Measurements from ENCODE around the gene DCLRE1C.
"Not testable (repeated sequence)": the region's sequence is repeated elsewhere in the genome, so short reads cannot be mapped to it uniquely, and the experiment has no call there.

Gene DCLRE1C

GRCh38 chr10:14945108-14945507 is 8.8 kb downstream of the DCLRE1C start:
- DNase-seq (ENCODE audit: low spot score), result no peak

- DNase-seq (ENCODE audit: low spot score), result not testable (repeated sequence)
Observed at GRCh38 chr10:14942950-14943338, 11.0 kb downstream of the DCLRE1C start.

- DNase-seq (ENCODE audit: low spot score), result not testable (repeated sequence)
Observed at GRCh38 chr10:14942147-14942949, 11.5 kb downstream of the DCLRE1C start.

GRCh38 chr10:14938971-14939370 is 14.9 kb downstream of the DCLRE1C start:
- DNase-seq (ENCODE audit: low spot score), result not testable (repeated sequence)

GRCh38 chr10:14936584-14936983 is 17.3 kb downstream of the DCLRE1C start:
- DNase-seq (ENCODE audit: low spot score), result no peak

GRCh38 chr10:14930610-14931009 is 23.3 kb downstream of the DCLRE1C start:
- DNase-seq (ENCODE audit: low spot score), result no peak

GRCh38 chr10:14926722-14927416 is 27.0 kb downstream of the DCLRE1C start:
- DNase-seq (ENCODE audit: low spot score), result no peak

- DNase-seq (ENCODE audit: low spot score), result no peak
Observed at GRCh38 chr10:14926061-14926470, 27.8 kb downstream of the DCLRE1C start.

- DNase-seq (ENCODE audit: low spot score), result no peak
Observed at GRCh38 chr10:14925268-14925667, 28.6 kb downstream of the DCLRE1C start.

GRCh38 chr10:14924013-14924412 is 29.9 kb downstream of the DCLRE1C start:
- no peak for DNase-seq (ENCODE audit: low spot score)

- DNase-seq (ENCODE audit: low spot score), result no peak
Observed at GRCh38 chr10:14918964-14919363, 34.9 kb downstream of the DCLRE1C start.

- no peak for DNase-seq (ENCODE audit: low spot score)
Observed at GRCh38 chr10:14917827-14918226, 36.1 kb downstream of the DCLRE1C start.

GRCh38 chr10:14916600-14916999 is 37.3 kb downstream of the DCLRE1C start:
- DNase-seq (ENCODE audit: low spot score), result no peak

GRCh38 chr10:14911801-14912200 is 42.1 kb downstream of the DCLRE1C start:
- DNase-seq (ENCODE audit: low spot score), result no peak

GRCh38 chr10:14910953-14911352 is 42.9 kb downstream of the DCLRE1C start:
- DNase-seq (ENCODE audit: low spot score), result no peak

GRCh38 chr10:14909101-14909500 is 44.8 kb downstream of the DCLRE1C start:
- no peak for DNase-seq (ENCODE audit: low spot score)

GRCh38 chr10:14907591-14907990 is 46.3 kb downstream of the DCLRE1C start:
- DNase-seq (ENCODE audit: low spot score), result not testable (repeated sequence)

GRCh38 chr10:14906765-14907164 is 47.1 kb downstream of the DCLRE1C start:
- no peak for DNase-seq (ENCODE audit: low spot score)

GRCh38 chr10:14905890-14906289 is 48.0 kb downstream of the DCLRE1C start:
- DNase-seq (ENCODE audit: low spot score), result no peak

GRCh38 chr10:14904864-14905263 is 49.0 kb downstream of the DCLRE1C start:
- no peak for DNase-seq (ENCODE audit: low spot score)

GRCh38 chr10:14904316-14904732 is 49.6 kb downstream of the DCLRE1C start:
- peak; percentile 50 for DNase-seq (ENCODE audit: low spot score)

GRCh38 chr10:14891151-14891550 is 62.7 kb downstream of the DCLRE1C start:
- DNase-seq (ENCODE audit: low spot score), result no peak

GRCh38 chr10:14889318-14889717 is 64.6 kb downstream of the DCLRE1C start:
- DNase-seq (ENCODE audit: low spot score), result peak; percentile 44

All from HuH-7 (cell line).